Naive B cell (primary cell): ENCODE measurements around the gene TUBB2A. TPM values are rescaled to one million over a fixed set of nuclear protein-coding genes. Genes with fewer than 3 reads are reported as not detected.
"Not testable (repeated sequence)": the region's sequence is repeated elsewhere in the genome, so short reads cannot be mapped to it uniquely, and the experiment has no call there.

ENCODE experiments used
- ATAC-seq, 2 donors: fragments of 150-1000 bp; cut with Tn5 transposase; 2 replicates each; pipeline ENCODE4 v1.10.0; 2021; ENCODE audit warnings: low read depth in 2 of 2, mild to moderate bottlenecking in 2 of 2, moderate library complexity in 2 of 2
- DNase-seq: peaks from one replicate; pipeline ENCODE4 v3.0.0; 2022
- H3K27ac Mint-ChIP-seq, 6 donors: one replicate each; pipeline ENCODE4 v1.8.0; 2020 to 2022; ENCODE audit warnings: mild to moderate bottlenecking in 6 of 6, mixed read lengths in 6 of 6, moderate library complexity in 5 of 6, inconsistent platforms in 2 of 6
- H3K27me3 Mint-ChIP-seq, 3 donors: one replicate each; pipeline ENCODE4 v1.8.0; 2021 to 2022; ENCODE audit warnings: mixed read lengths in 3 of 3, mild to moderate bottlenecking in 1 of 3
- H3K36me3 Mint-ChIP-seq, 2 donors: one replicate each; pipeline ENCODE4 v1.8.0; 2020 to 2022; ENCODE audit warnings: mixed read lengths in 2 of 2, inconsistent platforms in 1 of 2, mild to moderate bottlenecking in 1 of 2
- H3K4me1 Mint-ChIP-seq, 3 donors: one replicate each; pipeline ENCODE4 v1.8.0; 2020 to 2022; ENCODE audit warnings: mixed read lengths in 3 of 3, inconsistent platforms in 1 of 3, mild to moderate bottlenecking in 1 of 3, moderate library complexity in 1 of 3
- H3K4me3 Mint-ChIP-seq, 8 donors: one replicate each; pipeline ENCODE4 v1.8.0; 2020 to 2022; ENCODE audit warnings: mild to moderate bottlenecking in 8 of 8, mixed read lengths in 8 of 8, moderate library complexity in 8 of 8, inconsistent platforms in 2 of 8
- H3K9me3 Mint-ChIP-seq, 7 donors: one replicate each; pipeline ENCODE4 v1.8.0; 2020 to 2022; ENCODE audit warnings: mixed read lengths in 7 of 7, mild to moderate bottlenecking in 5 of 7, inconsistent platforms in 2 of 7, moderate library complexity in 1 of 7
- polyA plus RNA-seq, 6 donors: library from polyadenylated mRNA; unstranded; fragments of 300-500 nt; fragmentation: Illumina TruSeq; gene quantifications; one replicate each; pipeline ENCODE4 v1.2.3, GENCODE V29; 2021; ENCODE audit warnings: low read depth in 6 of 6

The TUBB2A gene
- polyA plus RNA-seq, 6 donors from 2014 or later: 2.5 to 7.9 (median 6.7) TPM

GRCh38 chr6:3159805-3160781 is 2.7 kb upstream of the TUBB2A start:
- DNase-seq: no peak
- peak overlapping the region in 3 of 6 donors; percentile 27 to 52 (median 46) for H3K27ac Mint-ChIP-seq
- H3K9me3 Mint-ChIP-seq: no peaks in the 10 kb centered on the region
- peaks cover 0 to 9% (median 8%) of the 10 kb centered on the region in 3 donors for H3K27me3 Mint-ChIP-seq
- no peaks in the 10 kb centered on the region for H3K36me3 Mint-ChIP-seq
- no peak for ATAC-seq
- peak overlapping the region in 6 of 8 donors; percentile 4 to 88 (median 42) for H3K4me3 Mint-ChIP-seq
- H3K4me1 Mint-ChIP-seq: peaks cover 27 to 45% (median 43%) of the 10 kb centered on the region in 3 donors

DNA sequence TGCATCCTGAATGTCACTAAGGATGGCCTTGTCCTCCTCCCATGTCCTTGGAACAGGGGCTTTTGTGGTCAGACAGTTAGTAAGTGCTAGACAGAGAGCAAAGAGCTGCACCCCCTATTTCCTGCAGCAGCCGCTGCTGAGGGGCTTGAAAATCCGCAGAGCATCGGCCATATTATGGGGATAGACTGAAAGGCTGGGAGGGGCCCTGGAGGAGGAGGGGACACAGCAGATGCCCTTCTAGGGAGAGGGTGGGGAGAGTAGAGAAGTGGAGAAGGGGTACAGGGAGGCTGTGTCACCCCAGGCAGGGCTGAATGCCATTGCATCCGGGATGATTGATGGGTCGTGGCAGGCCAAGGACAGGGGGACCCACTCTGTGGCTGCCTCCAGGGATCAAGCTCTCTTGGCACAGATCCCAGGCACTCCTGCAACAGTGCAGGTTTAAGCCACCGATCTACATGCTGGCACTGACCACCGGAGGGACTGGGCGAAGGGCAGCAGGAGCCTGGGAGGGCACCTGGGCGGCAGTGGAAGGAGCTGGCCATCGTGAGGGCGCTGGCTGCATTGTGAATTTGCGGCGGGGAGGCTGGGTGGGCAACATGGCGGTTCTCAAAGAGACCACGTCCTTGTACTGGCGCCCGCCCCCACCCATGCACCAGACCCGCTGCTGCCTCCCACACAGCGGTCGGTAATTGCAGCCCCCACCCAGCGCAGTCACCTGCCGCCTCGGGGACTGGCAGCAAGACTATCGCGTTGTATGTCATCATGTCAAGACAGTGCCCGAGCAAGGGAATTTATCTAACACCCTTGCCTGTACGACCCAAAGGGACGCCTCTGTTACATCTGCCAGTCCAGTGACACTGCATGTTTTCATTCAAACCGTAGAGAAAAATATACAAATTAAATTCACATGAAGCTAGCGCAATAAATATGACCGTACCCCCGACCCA is 887 bp downstream of the TUBB2A start:
- peak; percentile 19 to 30 for ATAC-seq
- not testable (repeated sequence) for H3K9me3 Mint-ChIP-seq, H3K27me3 Mint-ChIP-seq, H3K36me3 Mint-ChIP-seq
- Mint-ChIP-seq H3K4me3 (peak overlapping the region; percentile 77 to 95 (median 91)), H3K27ac (peak overlapping the region; percentile 75 to 95 (median 87)), H3K4me1 (peaks cover 12 to 31% (median 25%) of the 10 kb centered on the region in 3 donors)
- peak; percentile 38 for DNase-seq

DNA sequence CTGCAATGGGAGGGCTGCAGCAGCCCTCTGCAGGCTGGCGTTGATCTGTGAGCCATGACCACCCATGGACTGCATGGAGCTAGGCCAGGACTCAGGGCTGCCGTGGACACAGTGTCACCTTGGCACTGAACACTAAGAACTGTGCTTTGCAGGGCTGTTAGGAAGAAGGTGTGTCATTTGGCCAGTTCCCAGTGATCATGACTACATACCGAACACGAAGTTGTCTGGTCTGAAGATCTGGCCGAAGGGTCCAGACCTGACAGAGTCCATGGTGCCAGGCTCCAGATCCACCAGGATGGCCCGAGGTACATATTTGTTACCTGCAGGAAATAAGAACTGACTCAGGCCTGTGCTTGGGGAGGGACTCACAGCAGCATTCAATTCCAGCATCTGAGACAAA is 1.9 kb downstream of the TUBB2A start:
- H3K4me1 Mint-ChIP-seq: peaks cover 12 to 29% (median 20%) of the 10 kb centered on the region in 3 donors
- not testable (repeated sequence) for H3K27me3 Mint-ChIP-seq, H3K9me3 Mint-ChIP-seq, H3K36me3 Mint-ChIP-seq, DNase-seq, ATAC-seq
- peak overlapping the region in 1 of 6 donors; percentile 85 for H3K27ac Mint-ChIP-seq
- peak overlapping the region in 7 of 8 donors; percentile 1 to 88 (median 61) for H3K4me3 Mint-ChIP-seq

GRCh38 chr6:3152689-3153088 is 4.7 kb downstream of the TUBB2A start:
- no peak for ATAC-seq
- DNase-seq: no peak
- Mint-ChIP-seq H3K27me3 (peaks cover 0 to 9% (median 8%) of the 10 kb centered on the region in 3 donors), H3K9me3 (no peaks in the 10 kb centered on the region), H3K4me1 (peaks cover 4 to 15% (median 11%) of the 10 kb centered on the region in 3 donors), H3K4me3 (no peak overlapping the region), H3K36me3 (peaks cover 0 to 2% of the 10 kb centered on the region in 2 donors), H3K27ac (peak overlapping the region in 2 of 6 donors; percentile 37 to 75)

DNA sequence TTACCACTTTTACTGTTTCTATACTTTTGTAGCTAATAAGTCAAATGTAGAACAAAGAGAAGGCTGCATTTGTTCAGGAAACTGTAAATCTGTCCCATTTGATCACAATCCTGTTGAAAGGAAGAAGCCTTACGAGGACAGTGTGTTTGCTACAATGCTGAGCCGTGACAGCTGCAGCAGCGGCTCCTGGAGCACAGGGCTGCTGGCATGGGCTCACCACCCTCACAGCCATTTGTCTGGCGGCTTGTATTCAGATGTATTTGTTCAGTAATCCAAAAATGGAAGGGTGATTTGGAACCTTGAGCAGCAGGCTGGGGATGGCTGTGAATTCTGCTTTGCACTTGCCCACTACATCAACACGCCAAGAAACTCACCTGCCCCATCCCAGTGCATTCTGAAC is 5.7 kb downstream of the TUBB2A start:
- DNase-seq (no peak), ATAC-seq (no peak)
- peaks cover 0 to 3% (median 0%) of the 10 kb centered on the region in 7 donors for H3K9me3 Mint-ChIP-seq
- peak overlapping the region in 1 of 8 donors; percentile 9 for H3K4me3 Mint-ChIP-seq
- peaks cover 3 to 7% of the 10 kb centered on the region in 2 donors for H3K36me3 Mint-ChIP-seq
- H3K27ac Mint-ChIP-seq: no peak overlapping the region
- peaks cover 4 to 13% (median 9%) of the 10 kb centered on the region in 3 donors for H3K4me1 Mint-ChIP-seq
- H3K27me3 Mint-ChIP-seq: peaks cover 0 to 9% (median 8%) of the 10 kb centered on the region in 3 donors

DNA sequence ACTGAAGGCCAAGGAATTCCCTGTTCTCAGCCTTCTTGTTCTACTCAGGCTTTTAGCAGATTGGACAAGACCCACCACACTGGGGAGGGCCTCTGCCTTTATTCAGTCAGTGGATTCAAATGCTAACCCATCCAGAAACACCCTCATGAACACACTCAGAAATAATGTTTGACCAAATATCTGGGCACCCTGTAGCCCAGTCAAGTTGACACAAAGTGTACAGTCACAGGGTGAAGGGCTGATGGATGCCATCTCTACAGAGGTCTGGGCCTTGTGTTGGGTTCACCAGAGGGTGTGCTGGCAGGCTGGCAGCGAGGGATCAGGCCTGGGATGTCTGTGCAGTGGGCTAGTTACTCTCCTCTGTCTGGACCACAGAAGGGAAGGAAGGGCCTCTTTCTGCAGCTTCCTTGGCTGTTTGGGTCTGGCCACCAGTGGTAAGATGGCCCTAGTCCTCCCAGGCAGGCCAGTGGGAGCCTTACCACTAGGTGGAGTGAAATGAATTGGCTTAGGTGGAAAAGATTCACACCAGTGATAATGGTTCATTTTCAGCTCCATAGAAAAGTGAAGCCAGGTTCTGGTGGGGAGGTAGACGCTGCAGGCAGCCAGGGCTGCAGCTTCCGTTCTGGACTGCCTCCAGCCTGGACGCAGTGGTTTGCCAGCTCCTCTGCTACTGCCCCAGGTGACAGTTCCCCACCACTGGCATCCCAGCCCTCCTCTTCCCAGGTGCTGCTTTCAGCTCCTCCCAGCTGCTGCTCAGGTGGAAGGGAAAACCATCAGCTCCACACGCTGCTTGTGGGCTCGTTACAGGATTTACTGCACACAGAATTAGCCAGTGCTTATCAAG is 9.2 kb downstream of the TUBB2A start:
- Mint-ChIP-seq H3K36me3 (peaks cover 3 to 21% of the 10 kb centered on the region in 2 donors), H3K4me3 (peak overlapping the region in 1 of 8 donors; percentile 31), H3K9me3 (peaks cover 0 to 3% (median 0%) of the 10 kb centered on the region in 7 donors), H3K27me3 (no peaks in the 10 kb centered on the region), H3K4me1 (peaks cover 0 to 9% (median 6%) of the 10 kb centered on the region in 3 donors), H3K27ac (no peak overlapping the region)
- ATAC-seq (no peak), DNase-seq (no peak)

- ATAC-seq (no peak), DNase-seq (no peak)
- H3K27me3 Mint-ChIP-seq: no peaks in the 10 kb centered on the region
- peaks cover 0 to 3% (median 0%) of the 10 kb centered on the region in 7 donors for H3K9me3 Mint-ChIP-seq
- H3K4me3 Mint-ChIP-seq: no peak overlapping the region
- H3K36me3 Mint-ChIP-seq: peaks cover 8 to 30% of the 10 kb centered on the region in 2 donors
- no peak overlapping the region for H3K27ac Mint-ChIP-seq
- H3K4me1 Mint-ChIP-seq: peaks cover 2 to 10% (median 7%) of the 10 kb centered on the region in 3 donors
These were observed 12.8 kb downstream of the TUBB2A start for GRCh38 chr6:3144571-3144970.

GRCh38 chr6:3143158-3143557 is 14.2 kb downstream of the TUBB2A start:
- ATAC-seq (no peak), DNase-seq (no peak)
- no peak overlapping the region for H3K4me3 Mint-ChIP-seq
- H3K27me3 Mint-ChIP-seq: no peaks in the 10 kb centered on the region
- H3K27ac Mint-ChIP-seq: peak overlapping the region in 1 of 6 donors; percentile 32
- H3K36me3 Mint-ChIP-seq: peaks cover 8 to 30% of the 10 kb centered on the region in 2 donors
- peaks cover 0 to 3% (median 0%) of the 10 kb centered on the region in 7 donors for H3K9me3 Mint-ChIP-seq
- peaks cover 11 to 22% (median 17%) of the 10 kb centered on the region in 3 donors for H3K4me1 Mint-ChIP-seq

DNA sequence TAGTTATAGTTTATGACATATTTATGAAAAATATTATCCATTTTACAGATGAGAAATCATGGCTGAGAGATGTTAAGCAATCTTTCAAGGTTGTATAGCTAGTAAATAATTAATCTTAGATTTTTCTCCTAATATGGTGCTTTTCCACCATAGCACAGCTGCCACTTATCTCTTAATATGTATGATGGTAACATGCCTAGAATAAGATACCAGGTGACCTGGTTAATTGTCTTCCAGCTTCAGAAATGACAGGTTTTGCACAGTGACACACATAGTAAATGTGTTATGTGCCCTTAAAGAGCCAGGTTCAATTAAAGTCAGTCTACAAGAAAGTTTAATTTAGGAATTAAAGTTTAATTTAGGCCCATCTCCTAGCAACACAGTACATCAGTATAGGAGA is 14.8 kb downstream of the TUBB2A start:
- H3K27ac Mint-ChIP-seq: no peak overlapping the region
- ATAC-seq: no peak
- H3K4me1 Mint-ChIP-seq: peaks cover 11 to 22% (median 17%) of the 10 kb centered on the region in 3 donors
- peaks cover 0 to 3% (median 0%) of the 10 kb centered on the region in 7 donors for H3K9me3 Mint-ChIP-seq
- no peak for DNase-seq
- peaks cover 10 to 31% of the 10 kb centered on the region in 2 donors for H3K36me3 Mint-ChIP-seq
- no peaks in the 10 kb centered on the region for H3K27me3 Mint-ChIP-seq
- H3K4me3 Mint-ChIP-seq: no peak overlapping the region

DNA sequence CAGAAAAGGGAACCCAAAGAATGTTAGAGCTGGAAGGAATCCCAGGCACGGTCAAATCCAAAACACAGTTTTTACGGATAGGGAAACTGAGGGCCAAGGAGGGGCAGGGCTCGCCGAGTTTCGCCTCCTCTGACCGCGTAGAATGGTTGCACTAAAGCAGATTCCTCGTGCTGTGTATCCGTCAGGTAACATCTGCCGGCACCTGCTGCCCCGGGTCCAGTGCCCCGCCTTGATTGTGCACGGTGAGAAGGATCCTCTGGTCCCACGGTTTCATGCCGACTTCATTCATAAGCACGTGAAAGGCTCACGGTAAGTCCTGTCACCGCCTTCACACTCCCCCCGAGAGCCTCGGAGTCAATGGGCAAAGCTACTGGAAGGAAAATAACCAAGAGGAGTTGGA is 17.1 kb downstream of the TUBB2A start:
- Mint-ChIP-seq H3K27ac (peak overlapping the region in 1 of 6 donors; percentile 50), H3K9me3 (no peaks in the 10 kb centered on the region), H3K36me3 (peaks cover 25 to 36% of the 10 kb centered on the region in 2 donors), H3K27me3 (no peaks in the 10 kb centered on the region), H3K4me3 (no peak overlapping the region), H3K4me1 (peaks cover 11 to 22% (median 17%) of the 10 kb centered on the region in 3 donors)
- no peak for DNase-seq
- ATAC-seq: no peak

DNA sequence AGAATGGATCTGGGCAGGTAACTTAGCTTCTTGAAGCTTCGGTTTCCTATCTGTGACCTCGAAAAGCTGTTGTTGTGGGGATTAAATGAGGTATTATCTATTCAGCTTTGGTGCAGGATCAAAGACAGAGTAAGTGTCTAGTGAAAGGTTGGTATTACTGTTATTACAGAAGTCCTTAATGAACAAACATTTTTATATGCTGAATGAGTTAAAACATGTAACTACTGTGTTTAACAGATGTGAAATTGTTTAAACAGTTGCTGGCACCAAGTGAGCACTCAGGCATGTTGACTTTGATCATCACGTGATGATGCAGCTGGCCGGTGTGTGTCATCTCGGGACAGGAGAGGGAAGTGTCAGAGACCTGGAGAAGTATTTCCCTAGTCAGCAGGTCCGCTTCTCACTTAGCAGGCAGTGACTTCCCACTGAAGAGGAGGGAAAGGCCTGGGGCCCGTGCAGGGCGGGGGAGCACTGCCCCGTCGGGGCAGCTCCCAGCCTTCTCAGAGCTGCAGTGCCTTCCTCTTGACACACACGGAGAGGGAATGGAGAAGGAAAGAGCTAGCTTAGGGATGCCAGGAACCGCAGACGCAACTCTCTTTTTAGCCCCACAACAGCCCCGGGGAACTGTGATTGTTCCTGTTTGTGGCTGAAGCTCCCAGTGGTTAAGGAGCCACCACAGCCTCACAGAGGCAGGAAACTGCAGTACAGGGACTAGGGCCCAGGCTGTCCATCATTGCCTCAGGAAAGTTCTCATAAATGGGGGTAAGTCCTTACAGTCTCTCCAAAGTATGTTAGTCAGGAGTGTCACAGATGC is 18.0 kb downstream of the TUBB2A start:
- peaks cover 11 to 16% (median 11%) of the 10 kb centered on the region in 3 donors for H3K4me1 Mint-ChIP-seq
- DNase-seq (no peak), ATAC-seq (peak; percentile 80 to 90)
- no peaks in the 10 kb centered on the region for H3K9me3 Mint-ChIP-seq
- H3K36me3 Mint-ChIP-seq: peaks cover 27 to 33% of the 10 kb centered on the region in 2 donors
- H3K27me3 Mint-ChIP-seq: no peaks in the 10 kb centered on the region
- peak overlapping the region in 2 of 6 donors; percentile 65 to 88 for H3K27ac Mint-ChIP-seq
- H3K4me3 Mint-ChIP-seq: peak overlapping the region in 1 of 8 donors; percentile 25
